ENCODE data around the gene SERTAD2.
A peak's percentile ranks its signal among the peaks of the same experiment; 100 is the strongest.

SERTAD2 gene

DNA sequence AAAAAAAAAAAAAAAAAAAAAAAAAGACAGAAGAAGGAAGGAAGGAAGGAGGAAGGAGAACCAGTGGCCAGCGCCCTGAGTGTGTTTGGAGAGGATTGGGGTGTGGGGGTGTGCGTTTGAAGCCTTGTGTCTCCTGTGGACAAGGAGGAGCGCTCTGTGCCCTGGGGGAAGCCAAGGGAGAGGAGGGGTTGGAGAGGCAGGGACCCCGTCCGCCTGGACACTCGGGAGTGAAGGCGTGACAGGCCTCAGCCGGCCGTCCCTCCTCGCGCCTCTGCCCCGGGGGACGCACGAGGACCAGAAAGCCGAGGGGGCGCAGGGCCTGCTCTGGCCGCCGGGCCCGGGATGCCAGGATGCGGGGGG lies 44.9 kb downstream of the SERTAD2 start:
- Mint-ChIP-seq H3K4me1 (peaks cover 13% of the 10 kb centered on the region), H3K4me3 (peak overlapping the region; percentile 72), H3K9me3 (peaks cover 12% of the 10 kb centered on the region), H3K36me3 (ENCODE audit: low read depth) (peaks cover 10% of the 10 kb centered on the region), H3K27me3 (ENCODE audit: low read depth, poor library complexity) (peaks cover 27% of the 10 kb centered on the region), H3K27ac (no peak overlapping the region)
- DNase-seq = no peak
- TF ChIP-seq, protein P1, sequence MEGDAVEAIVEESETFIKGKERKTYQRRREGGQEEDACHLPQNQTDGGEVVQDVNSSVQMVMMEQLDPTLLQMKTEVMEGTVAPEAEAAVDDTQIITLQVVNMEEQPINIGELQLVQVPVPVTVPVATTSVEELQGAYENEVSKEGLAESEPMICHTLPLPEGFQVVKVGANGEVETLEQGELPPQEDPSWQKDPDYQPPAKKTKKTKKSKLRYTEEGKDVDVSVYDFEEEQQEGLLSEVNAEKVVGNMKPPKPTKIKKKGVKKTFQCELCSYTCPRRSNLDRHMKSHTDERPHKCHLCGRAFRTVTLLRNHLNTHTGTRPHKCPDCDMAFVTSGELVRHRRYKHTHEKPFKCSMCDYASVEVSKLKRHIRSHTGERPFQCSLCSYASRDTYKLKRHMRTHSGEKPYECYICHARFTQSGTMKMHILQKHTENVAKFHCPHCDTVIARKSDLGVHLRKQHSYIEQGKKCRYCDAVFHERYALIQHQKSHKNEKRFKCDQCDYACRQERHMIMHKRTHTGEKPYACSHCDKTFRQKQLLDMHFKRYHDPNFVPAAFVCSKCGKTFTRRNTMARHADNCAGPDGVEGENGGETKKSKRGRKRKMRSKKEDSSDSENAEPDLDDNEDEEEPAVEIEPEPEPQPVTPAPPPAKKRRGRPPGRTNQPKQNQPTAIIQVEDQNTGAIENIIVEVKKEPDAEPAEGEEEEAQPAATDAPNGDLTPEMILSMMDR (IDR thresholded peaks at IDR 0.05) = no peak

DNA sequence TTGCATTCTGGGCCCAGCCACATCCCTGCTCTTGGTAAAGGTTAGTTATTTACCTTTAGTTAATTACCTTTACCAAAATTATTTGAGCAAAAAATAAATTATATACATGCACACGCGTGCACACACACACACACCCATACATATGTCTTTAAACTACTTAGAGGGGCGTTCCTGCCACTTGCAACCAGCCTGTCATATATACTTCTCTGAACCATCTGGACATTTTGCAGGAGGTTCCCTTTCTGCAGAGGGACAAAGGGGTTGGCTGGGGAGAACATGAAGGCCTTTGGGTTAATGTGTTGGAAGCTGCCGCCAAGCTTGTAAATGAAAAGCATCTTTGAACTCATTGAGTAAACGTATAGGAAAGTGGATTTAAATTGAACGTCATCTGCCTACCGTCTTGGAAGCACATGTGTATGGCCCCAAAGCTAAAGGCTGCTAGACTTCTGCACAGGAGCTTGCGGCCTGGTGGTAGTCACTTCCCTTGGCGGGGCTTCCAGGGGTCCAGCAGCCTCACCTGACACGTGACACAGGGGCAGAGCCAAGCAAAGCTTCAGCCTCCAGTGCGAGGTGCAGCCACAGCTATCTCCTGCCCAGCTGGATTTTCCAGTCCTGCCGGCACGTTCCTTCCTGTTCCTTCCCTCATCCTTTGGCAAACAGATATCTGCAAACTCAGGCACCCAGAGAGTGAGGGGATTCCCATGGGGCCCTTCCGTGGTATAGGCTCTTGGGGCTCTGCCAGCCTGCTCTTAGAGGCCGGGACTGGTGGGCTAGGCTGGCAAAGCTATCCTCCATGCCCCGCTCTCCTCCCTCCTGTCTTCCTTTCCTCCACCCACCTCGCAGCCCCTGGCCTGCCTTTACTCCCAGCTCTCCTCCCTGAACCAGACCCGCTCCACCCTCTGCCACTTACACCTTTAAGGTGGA lies 46.1 kb downstream of the SERTAD2 start:
- no peak for DNase-seq
- H3K27me3 Mint-ChIP-seq (ENCODE audit: low read depth, poor library complexity) = peaks cover 27% of the 10 kb centered on the region
- peaks cover 14% of the 10 kb centered on the region for H3K9me3 Mint-ChIP-seq
- TF ChIP-seq, protein P1 (IDR thresholded peaks at IDR 0.05) = no peak
- peaks cover 14% of the 10 kb centered on the region for H3K4me1 Mint-ChIP-seq
- H3K36me3 Mint-ChIP-seq (ENCODE audit: low read depth) = peaks cover 12% of the 10 kb centered on the region
- H3K4me3 Mint-ChIP-seq = peak overlapping the region; percentile 31
- H3K27ac Mint-ChIP-seq = no peak overlapping the region

DNA sequence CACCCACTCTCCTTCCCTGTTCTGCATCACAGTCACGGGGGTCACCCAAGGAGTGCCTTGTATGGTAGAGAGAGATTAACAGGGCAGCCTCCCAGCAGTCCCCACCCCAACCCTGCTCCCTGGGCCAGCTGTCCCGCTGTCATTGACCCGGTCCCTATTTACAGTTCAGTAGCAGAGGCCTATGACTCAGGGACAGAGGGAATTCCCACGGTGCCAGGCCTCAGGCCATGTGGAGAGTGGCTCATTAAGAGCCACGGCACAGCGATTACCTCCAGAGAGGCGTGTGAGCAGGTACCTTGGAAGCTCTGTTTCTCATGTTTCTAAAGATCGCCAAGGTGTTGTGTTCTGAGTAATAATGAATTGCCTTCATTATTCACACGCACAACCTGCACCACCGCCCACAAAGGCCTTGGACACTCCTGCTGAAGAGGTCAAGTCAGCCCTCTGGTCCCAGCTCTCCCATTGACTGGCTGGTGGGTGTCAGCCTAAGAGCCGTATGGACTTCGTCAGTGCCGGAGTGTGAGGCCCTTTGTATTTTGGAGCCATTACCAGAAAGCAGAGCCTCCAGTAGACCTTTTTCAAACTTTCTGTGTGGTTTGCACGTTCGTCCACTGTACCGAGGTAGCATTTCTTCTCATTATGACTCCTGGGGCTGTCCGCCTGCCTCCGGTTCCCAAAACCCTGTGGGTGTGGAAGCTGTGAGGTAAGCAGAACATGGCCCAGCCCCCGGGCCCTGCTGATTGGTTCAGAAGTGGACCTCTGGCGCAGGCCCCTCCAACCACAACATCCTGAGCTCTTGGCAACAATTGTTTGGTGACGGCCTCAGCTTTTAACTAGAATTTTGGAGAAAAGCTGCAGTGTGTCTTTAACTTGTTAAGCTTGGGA lies 47.0 kb downstream of the SERTAD2 start:
- DNase-seq = no peak
- H3K9me3 Mint-ChIP-seq = peaks cover 14% of the 10 kb centered on the region
- peaks cover 20% of the 10 kb centered on the region for H3K27me3 Mint-ChIP-seq (ENCODE audit: low read depth, poor library complexity)
- H3K4me3 Mint-ChIP-seq = no peak overlapping the region
- TF ChIP-seq, protein P1 (IDR thresholded peaks at IDR 0.05) = no peak
- peaks cover 12% of the 10 kb centered on the region for H3K36me3 Mint-ChIP-seq (ENCODE audit: low read depth)
- H3K27ac Mint-ChIP-seq = no peak overlapping the region
- peaks cover 23% of the 10 kb centered on the region for H3K4me1 Mint-ChIP-seq

DNA sequence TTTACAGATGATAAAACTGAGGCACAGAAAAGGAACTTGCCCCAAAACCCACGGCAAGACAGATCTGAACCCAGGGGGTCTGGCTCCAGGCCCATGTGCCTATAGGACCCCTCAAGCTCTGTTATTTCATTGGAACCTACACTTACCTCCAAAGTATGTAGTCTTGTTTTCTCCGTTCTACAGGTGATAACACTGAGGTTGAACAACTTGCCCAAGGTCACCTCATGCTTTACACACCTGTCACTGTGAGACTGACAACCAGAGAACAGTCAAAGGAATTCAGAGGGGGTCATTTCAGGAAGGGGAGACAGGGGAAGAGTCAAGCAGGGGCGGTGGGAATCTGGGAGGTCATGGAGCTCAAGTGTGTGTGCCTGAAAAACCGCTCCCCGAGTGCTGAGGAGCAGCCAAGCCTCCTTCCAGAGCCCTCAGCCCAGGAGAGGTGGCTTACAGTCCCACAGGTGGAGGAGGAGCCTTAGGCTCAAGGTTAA lies 47.7 kb downstream of the SERTAD2 start:
- TF ChIP-seq, protein P1 (IDR thresholded peaks at IDR 0.05) = no peak
- H3K4me3 Mint-ChIP-seq = no peak overlapping the region
- H3K36me3 Mint-ChIP-seq (ENCODE audit: low read depth) = peaks cover 12% of the 10 kb centered on the region
- peaks cover 20% of the 10 kb centered on the region for H3K27me3 Mint-ChIP-seq (ENCODE audit: low read depth, poor library complexity)
- no peak for DNase-seq
- peaks cover 14% of the 10 kb centered on the region for H3K9me3 Mint-ChIP-seq
- peaks cover 30% of the 10 kb centered on the region for H3K4me1 Mint-ChIP-seq
- H3K27ac Mint-ChIP-seq = no peak overlapping the region

DNA sequence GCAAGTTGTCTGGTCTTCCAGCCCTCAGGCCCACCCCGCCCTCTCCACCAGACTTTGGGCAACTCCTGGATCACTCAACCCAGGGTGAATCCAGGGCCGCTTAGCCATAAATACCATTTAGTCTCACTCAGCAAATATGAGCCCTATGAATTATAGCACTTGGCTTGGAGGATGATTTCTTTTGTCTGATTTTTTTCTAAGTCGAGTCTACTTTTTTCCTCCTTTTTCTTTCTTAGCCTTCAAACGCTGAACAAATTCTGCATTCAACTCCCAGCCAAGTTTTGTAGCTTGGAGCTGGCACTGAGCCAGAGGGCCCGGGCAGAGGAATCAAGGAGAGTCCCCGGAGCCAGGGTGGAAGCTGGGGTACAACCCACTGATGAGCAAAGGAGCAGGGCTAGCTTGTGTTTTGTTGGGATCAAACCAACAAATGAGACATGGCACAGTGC lies 48.7 kb downstream of the SERTAD2 start:
- no peak overlapping the region for H3K27ac Mint-ChIP-seq
- peaks cover 10% of the 10 kb centered on the region for H3K27me3 Mint-ChIP-seq (ENCODE audit: low read depth, poor library complexity)

More for the DNA sequence above, 48.7 kb downstream of the SERTAD2 start:
- Mint-ChIP-seq H3K9me3 (peaks cover 14% of the 10 kb centered on the region), H3K4me3 (no peak overlapping the region), H3K4me1 (peaks cover 33% of the 10 kb centered on the region), H3K36me3 (ENCODE audit: low read depth) (peaks cover 12% of the 10 kb centered on the region)
- DNase-seq = no peak
- TF ChIP-seq, protein P1 (IDR thresholded peaks at IDR 0.05) = no peak
